Kidney epithelial cell (primary cell): ENCODE data around the gene DPH2. TPM values are rescaled to one million over a fixed set of nuclear protein-coding genes. Genes with fewer than 3 reads are reported as not detected.

Experiments
- DNase-seq: peaks from one replicate; pipeline ENCODE4 v3.0.0-alpha.2; 2010; ENCODE audit warnings: low read depth
- H3K27me3 ChIP-seq: 2 replicates; pipeline ENCODE4 v1.6.0; 2011; ENCODE audit warnings: low read length; ENCODE audit not compliant: control insufficient read depth, insufficient read depth
- H3K36me3 ChIP-seq: 2 replicates; pipeline ENCODE4 v1.5.1; 2011; ENCODE audit warnings: low read length; ENCODE audit not compliant: control insufficient read depth, insufficient read depth
- H3K4me3 ChIP-seq: 2 replicates; pipeline ENCODE4 v1.5.1; 2011; ENCODE audit warnings: low read depth, mild to moderate bottlenecking, control low read depth, low read length
- total RNA-seq: library from RNA; depleted of rRNA; stranded (reverse); fragments of >200 nt; gene quantifications from 2 replicates; pipeline ENCODE4 v1.2.3, GENCODE V29; 2015
- TF ChIP-seq, protein P1 (sequence below): IDR thresholded peaks from 2 replicates; pipeline ENCODE4 v1.5.1; 2011; ENCODE audit warnings: mild to moderate bottlenecking, moderate library complexity, low read length, control low read depth, inconsistent platforms; ENCODE audit not compliant: insufficient read depth, poor library complexity, severe bottlenecking

The DPH2 gene
- total RNA-seq, 1 donor from 2014 or later = 45.8 TPM

DNA sequence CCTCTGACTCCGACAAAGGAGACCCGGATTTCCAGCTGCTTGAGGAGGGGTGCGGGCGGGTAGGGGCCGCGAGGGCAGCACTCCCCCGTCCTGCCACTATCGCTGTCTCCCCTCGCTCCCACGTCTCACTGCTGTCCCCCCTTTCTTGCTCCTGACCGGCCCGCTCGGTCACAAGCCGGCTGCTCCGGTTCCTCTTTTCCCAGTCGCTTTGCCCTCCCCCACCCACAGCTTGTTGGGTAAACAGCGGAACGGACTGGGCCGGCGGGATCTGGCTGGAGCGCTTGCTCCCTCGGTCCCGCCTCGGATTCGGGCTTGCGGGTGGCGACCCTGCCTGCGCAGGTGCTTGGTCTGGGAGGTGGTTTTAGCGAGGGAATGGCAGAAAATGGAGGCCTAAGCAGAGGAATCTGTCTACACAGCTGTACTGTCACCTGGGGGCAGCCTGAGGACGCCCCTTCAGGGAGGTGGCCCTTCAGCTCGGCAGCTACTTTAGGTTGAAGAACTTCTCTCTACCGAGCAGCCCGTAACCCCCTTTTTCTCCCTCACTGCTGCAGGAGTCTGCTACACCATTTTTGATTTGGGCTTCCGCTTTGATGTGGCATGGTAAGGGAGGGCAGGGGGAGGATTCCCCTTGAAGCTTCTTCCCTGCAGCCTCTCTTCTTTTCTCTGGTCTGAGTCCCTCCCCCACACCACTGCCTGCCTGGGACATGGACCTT lies 5.6 kb downstream of the DPH2 start:
- no peaks in the 10 kb centered on the region for H3K27me3 ChIP-seq
- peaks cover 4% of the 10 kb centered on the region for H3K36me3 ChIP-seq
- DNase-seq = no peak
- H3K4me3 ChIP-seq = peak overlapping the region; percentile 83
- TF ChIP-seq, protein P1, sequence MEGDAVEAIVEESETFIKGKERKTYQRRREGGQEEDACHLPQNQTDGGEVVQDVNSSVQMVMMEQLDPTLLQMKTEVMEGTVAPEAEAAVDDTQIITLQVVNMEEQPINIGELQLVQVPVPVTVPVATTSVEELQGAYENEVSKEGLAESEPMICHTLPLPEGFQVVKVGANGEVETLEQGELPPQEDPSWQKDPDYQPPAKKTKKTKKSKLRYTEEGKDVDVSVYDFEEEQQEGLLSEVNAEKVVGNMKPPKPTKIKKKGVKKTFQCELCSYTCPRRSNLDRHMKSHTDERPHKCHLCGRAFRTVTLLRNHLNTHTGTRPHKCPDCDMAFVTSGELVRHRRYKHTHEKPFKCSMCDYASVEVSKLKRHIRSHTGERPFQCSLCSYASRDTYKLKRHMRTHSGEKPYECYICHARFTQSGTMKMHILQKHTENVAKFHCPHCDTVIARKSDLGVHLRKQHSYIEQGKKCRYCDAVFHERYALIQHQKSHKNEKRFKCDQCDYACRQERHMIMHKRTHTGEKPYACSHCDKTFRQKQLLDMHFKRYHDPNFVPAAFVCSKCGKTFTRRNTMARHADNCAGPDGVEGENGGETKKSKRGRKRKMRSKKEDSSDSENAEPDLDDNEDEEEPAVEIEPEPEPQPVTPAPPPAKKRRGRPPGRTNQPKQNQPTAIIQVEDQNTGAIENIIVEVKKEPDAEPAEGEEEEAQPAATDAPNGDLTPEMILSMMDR = no peak

DNA sequence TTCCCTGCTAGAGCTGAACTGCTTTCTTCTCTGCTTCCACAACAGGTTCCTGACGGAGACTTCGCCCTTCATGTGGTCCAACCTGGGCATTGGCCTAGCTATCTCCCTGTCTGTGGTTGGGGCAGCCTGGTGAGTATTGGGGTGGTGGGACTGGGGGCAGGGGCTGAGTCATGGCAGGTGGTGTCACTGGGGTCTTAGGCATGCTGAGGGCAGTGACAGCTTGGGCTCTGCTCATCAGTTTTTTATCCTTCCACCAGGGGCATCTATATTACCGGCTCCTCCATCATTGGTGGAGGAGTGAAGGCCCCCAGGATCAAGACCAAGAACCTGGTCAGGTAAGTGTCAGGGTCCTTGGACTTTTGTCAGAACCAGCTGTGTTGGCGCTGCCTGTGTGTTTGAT lies 6.2 kb downstream of the DPH2 start:
- H3K36me3 ChIP-seq = peaks cover 4% of the 10 kb centered on the region
- DNase-seq = no peak
- no peaks in the 10 kb centered on the region for H3K27me3 ChIP-seq
- TF ChIP-seq, protein P1 = no peak
- peak overlapping the region; percentile 83 for H3K4me3 ChIP-seq

DNA sequence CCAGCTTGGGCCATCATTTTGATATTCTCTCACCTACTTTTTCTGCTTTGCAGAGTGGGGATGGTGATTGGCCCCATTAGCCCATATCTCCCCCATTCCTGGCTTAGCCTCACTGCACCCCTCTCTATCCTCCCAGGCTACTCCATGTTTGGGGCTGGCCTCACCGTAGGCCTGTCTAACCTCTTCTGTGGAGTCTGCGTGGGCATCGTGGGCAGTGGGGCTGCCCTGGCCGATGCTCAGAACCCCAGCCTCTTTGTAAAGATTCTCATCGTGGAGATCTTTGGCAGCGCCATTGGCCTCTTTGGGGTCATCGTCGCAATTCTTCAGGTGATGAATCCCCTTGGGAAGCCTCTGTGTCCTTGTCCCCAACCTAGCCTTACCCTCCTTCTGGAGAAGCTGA lies 7.1 kb downstream of the DPH2 start:
- H3K27me3 ChIP-seq = no peaks in the 10 kb centered on the region
- H3K36me3 ChIP-seq = peaks cover 4% of the 10 kb centered on the region
- TF ChIP-seq, protein P1 = no peak
- no peak for DNase-seq
- H3K4me3 ChIP-seq = no peak overlapping the region

DNA sequence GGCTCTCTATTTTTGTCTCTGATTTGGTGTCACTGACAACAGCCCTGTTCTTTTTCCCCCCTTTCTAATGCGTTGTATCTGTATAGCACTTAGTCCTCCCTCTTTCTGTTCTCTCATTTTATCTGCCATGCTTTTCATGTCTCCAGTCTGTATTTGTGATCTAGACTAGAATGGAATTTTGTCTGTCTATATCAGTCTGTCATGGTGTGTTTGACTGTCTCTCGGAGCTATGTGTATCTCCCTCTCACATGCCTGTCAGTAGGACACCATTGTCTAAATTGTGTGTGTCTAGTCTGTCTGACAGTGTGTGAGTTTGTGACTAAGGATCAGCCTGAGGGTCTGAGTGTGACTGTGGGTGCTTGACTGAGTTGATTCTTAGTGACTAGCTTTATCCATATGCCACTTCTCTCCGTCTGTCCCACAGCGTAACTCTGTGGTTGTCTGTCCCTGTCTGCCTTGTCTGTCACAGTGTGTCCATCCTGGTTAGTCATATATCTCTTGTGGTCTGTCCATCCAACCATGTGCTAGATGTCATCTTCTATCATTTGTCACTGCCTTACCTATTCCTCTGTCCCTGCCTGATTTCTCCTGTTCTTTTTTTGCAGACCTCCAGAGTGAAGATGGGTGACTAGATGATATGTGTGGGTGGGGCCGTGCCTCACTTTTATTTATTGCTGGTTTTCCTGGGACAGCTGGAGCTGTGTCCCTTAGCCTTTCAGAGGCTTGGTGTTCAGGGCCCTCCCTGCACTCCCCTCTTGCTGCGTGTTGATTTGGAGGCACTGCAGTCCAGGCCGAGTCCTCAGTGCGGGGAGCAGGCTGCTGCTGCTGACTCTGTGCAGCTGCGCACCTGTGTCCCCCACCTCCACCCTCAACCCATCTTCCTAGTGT lies 7.8 kb downstream of the DPH2 start:
- TF ChIP-seq, protein P1 = no peak
- Histone ChIP-seq H3K27me3 (no peaks in the 10 kb centered on the region), H3K4me3 (no peak overlapping the region), H3K36me3 (peaks cover 4% of the 10 kb centered on the region)
- no peak for DNase-seq

DNA sequence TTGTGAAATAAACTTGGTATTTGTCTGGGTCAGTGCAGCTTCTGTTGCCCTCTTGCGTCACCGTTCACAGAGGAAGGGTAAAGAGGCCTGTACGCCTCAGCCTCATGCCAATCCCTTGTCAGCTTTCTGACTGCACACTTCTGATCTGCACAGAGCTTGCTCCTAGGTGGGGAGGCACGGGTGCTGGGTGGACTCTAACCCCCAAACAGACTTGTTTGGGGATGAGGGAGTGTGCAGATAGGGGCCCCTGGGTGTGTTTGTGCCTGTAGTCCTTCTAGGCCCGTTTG lies 8.4 kb downstream of the DPH2 start:
- Histone ChIP-seq H3K4me3 (no peak overlapping the region), H3K27me3 (no peaks in the 10 kb centered on the region), H3K36me3 (peaks cover 4% of the 10 kb centered on the region)
- DNase-seq = no peak
- TF ChIP-seq, protein P1 = no peak
